CD4-positive, alpha-beta T cell treated with Interleukin-4 for 1 hour (primary cell): ENCODE measurements around the gene LRRN3.
A peak's percentile ranks its signal among the peaks of the same experiment; 100 is the strongest.

Source experiments
- DNase-seq, 2 donors: peaks; one replicate each; pipeline ENCODE4 v3.0.0-alpha.2; 2020 to 2022

The LRRN3 gene

GRCh38 chr7:111080495-111081105 lies 10.3 kb upstream of the LRRN3 start:
- DNase-seq: no peak

- DNase-seq: no peak
Observed at GRCh38 chr7:111081546-111082267, 9.2 kb upstream of the LRRN3 start.

GRCh38 chr7:111082351-111082750 lies 8.6 kb upstream of the LRRN3 start:
- no peak for DNase-seq

GRCh38 chr7:111083413-111083812 lies 7.5 kb upstream of the LRRN3 start:
- DNase-seq: peak; percentile 58 to 72

- no peak for DNase-seq
Observed at GRCh38 chr7:111085356-111085755, 5.6 kb upstream of the LRRN3 start.

GRCh38 chr7:111086532-111086931 lies 4.4 kb upstream of the LRRN3 start:
- no peak for DNase-seq

- no peak for DNase-seq
Observed at GRCh38 chr7:111088328-111088727, 2.6 kb upstream of the LRRN3 start.

GRCh38 chr7:111089822-111090426 lies 1.0 kb upstream of the LRRN3 start:
- DNase-seq: peak in 1 of 2 donors; percentile 48

GRCh38 chr7:111091593-111092358 lies 849 bp downstream of the LRRN3 start:
- no peak for DNase-seq

GRCh38 chr7:111092406-111093236 lies 1.7 kb downstream of the LRRN3 start:
- DNase-seq: no peak

- no peak for DNase-seq
Observed at GRCh38 chr7:111093496-111093895, 2.6 kb downstream of the LRRN3 start.

GRCh38 chr7:111094419-111094818 lies 3.5 kb downstream of the LRRN3 start:
- no peak for DNase-seq

GRCh38 chr7:111096997-111097396 lies 6.1 kb downstream of the LRRN3 start:
- DNase-seq: no peak

- DNase-seq: peak; percentile 53 to 58
Observed at GRCh38 chr7:111098011-111098925, 7.3 kb downstream of the LRRN3 start.

- no peak for DNase-seq
Observed at GRCh38 chr7:111098926-111099250, 8.0 kb downstream of the LRRN3 start.

GRCh38 chr7:111101856-111102646 lies 11.1 kb downstream of the LRRN3 start:
- DNase-seq: no peak

- DNase-seq: no peak
Observed at GRCh38 chr7:111103136-111103535, 12.2 kb downstream of the LRRN3 start.

- DNase-seq: no peak
Observed at GRCh38 chr7:111103678-111104274, 12.8 kb downstream of the LRRN3 start.

- DNase-seq: no peak
Observed at GRCh38 chr7:111104710-111105109, 13.8 kb downstream of the LRRN3 start.

GRCh38 chr7:111105269-111105668 lies 14.3 kb downstream of the LRRN3 start:
- DNase-seq: no peak
